GM12864 (cell line): ENCODE measurements around the gene BAIAP2.
"Not testable (repeated sequence)": the region's sequence is repeated elsewhere in the genome, so short reads cannot be mapped to it uniquely, and the experiment has no call there.

ENCODE experiments used
- DNase-seq: peaks from one replicate; pipeline ENCODE4 v3.0.0-alpha.2; 2011; ENCODE audit warnings: low read depth
- H3K4me3 ChIP-seq: 2 replicates; pipeline ENCODE4 v1.5.1; 2011; ENCODE audit warnings: mild to moderate bottlenecking, low read depth, low read length, control low read depth
- CTCF ChIP-seq: IDR thresholded peaks from 2 replicates; pipeline ENCODE4 v1.5.1; 2011; ENCODE audit warnings: low read depth, mild to moderate bottlenecking, moderate library complexity, low read length, control low read depth, inconsistent platforms; ENCODE audit errors: missing control alignments

Gene BAIAP2

GRCh38 chr17:81011951-81012350 is 23.0 kb upstream of the BAIAP2 start:
- no peak for TF ChIP-seq CTCF

GRCh38 chr17:81012574-81013447 is 22.1 kb upstream of the BAIAP2 start:
- TF ChIP-seq CTCF, result no peak
- H3K4me3 ChIP-seq, result no peak overlapping the region
- no peak for DNase-seq

More at GRCh38 chr17:81011951-81012350, 23.0 kb upstream of the BAIAP2 start:
- DNase-seq, result no peak
- H3K4me3 ChIP-seq, result no peak overlapping the region

GRCh38 chr17:81013642-81014041 is 21.3 kb upstream of the BAIAP2 start:
- no peak overlapping the region for H3K4me3 ChIP-seq
- no peak for TF ChIP-seq CTCF
- DNase-seq, result no peak

GRCh38 chr17:81015136-81015535 is 19.8 kb upstream of the BAIAP2 start:
- no peak for TF ChIP-seq CTCF
- no peak overlapping the region for H3K4me3 ChIP-seq
- DNase-seq, result no peak

- DNase-seq, result no peak
- TF ChIP-seq CTCF, result no peak
- no peak overlapping the region for H3K4me3 ChIP-seq
Observed at GRCh38 chr17:81016575-81016974, 18.4 kb upstream of the BAIAP2 start.

GRCh38 chr17:81017330-81017729 is 17.6 kb upstream of the BAIAP2 start:
- not testable (repeated sequence) for H3K4me3 ChIP-seq, DNase-seq

GRCh38 chr17:81018044-81018802 is 16.7 kb upstream of the BAIAP2 start:
- no peak for TF ChIP-seq CTCF
- H3K4me3 ChIP-seq, result peak overlapping the region; percentile 38
- no peak for DNase-seq
